ENCODE data around the gene BLACAT1. TPM values are rescaled to one million over a fixed set of nuclear protein-coding genes. Genes with fewer than 3 reads are reported as not detected.

BLACAT1 gene
- total and polyA plus RNA-seq, 2 of the 13 experiments (the other 11 are each of a cell fraction or from before 2014, with no cell fraction given): 1.2 to 2.8 TPM

GRCh38 chr1:205484985-205485967 is 29.4 kb upstream of the BLACAT1 start (continued):
- TF ChIP-seq ZNF431 (CRISPR knock-in tag; IDR thresholded peaks at IDR 0.05; ENCODE audit: borderline replicate concordance, low read depth) (peak; percentile 66; the same call in 1 of the 2 replicates), FOXP1 (IDR thresholded peaks at IDR 0.05) (peak; percentile 78), FOXP1 (CRISPR knock-in tag; IDR thresholded peaks at IDR 0.05) (peak; percentile 87), ZNF660 (CRISPR knock-in tag; IDR thresholded peaks at IDR 0.05; ENCODE audit: borderline replicate concordance, low read depth) (no peak), ZBTB4 (CRISPR knock-in tag; IDR thresholded peaks at IDR 0.05; ENCODE audit: borderline replicate concordance) (no peak), ZMYM3 (CRISPR knock-in tag; IDR thresholded peaks at IDR 0.05) (peak; percentile 78), CHD4 (IDR thresholded peaks at IDR 0.05; ENCODE audit: borderline replicate concordance, low read length) (no peak), ZNF883 (CRISPR knock-in tag; IDR thresholded peaks at IDR 0.05; ENCODE audit: not compliant biosample characterization) (peak; percentile 38), SALL1 (CRISPR knock-in tag; IDR thresholded peaks at IDR 0.05) (peak; percentile 91), ZFY (CRISPR knock-in tag; IDR thresholded peaks at IDR 0.05) (peak; percentile 66; the same call in 1 of the 2 replicates), ZNF160 (CRISPR knock-in tag; IDR thresholded peaks at IDR 0.05) (no peak), RCOR2 (CRISPR knock-in tag; IDR thresholded peaks at IDR 0.05) (0 out of 2 replicates have a peak, but pooled peaks have one; percentile 46), NFRKB (IDR thresholded peaks at IDR 0.05) (no peak), ZNF441 (CRISPR knock-in tag; IDR thresholded peaks at IDR 0.05; ENCODE audit: borderline replicate concordance) (no peak), BORCS8-MEF2B (CRISPR knock-in tag; IDR thresholded peaks at IDR 0.05) (0 out of 2 replicates have a peak, but pooled peaks have one; percentile 68), HOXA5 (CRISPR knock-in tag; IDR thresholded peaks at IDR 0.05) (peak; percentile 67; the same call in 1 of the 2 replicates), HNRNPK (IDR thresholded peaks at IDR 0.05; ENCODE audit: low read depth, low read length, poor library complexity, severe bottlenecking) (no peak), REXO4 (CRISPR knock-in tag; IDR thresholded peaks at IDR 0.05; ENCODE audit: borderline replicate concordance) (no peak), CREBL2 (CRISPR knock-in tag; IDR thresholded peaks at IDR 0.05; ENCODE audit: borderline replicate concordance) (no peak), ZNF225 (CRISPR knock-in tag; IDR thresholded peaks at IDR 0.05) (no peak), E2F1 (CRISPR knock-in tag; IDR thresholded peaks at IDR 0.05) (no peak), DR1 (CRISPR knock-in tag; IDR thresholded peaks at IDR 0.05) (no peak), ZBTB3 (CRISPR knock-in tag; IDR thresholded peaks at IDR 0.05; ENCODE audit: borderline replicate concordance, low read depth) (no peak; the same call in 1 of the 2 replicates)
- TF ChIP-seq, protein P1, sequence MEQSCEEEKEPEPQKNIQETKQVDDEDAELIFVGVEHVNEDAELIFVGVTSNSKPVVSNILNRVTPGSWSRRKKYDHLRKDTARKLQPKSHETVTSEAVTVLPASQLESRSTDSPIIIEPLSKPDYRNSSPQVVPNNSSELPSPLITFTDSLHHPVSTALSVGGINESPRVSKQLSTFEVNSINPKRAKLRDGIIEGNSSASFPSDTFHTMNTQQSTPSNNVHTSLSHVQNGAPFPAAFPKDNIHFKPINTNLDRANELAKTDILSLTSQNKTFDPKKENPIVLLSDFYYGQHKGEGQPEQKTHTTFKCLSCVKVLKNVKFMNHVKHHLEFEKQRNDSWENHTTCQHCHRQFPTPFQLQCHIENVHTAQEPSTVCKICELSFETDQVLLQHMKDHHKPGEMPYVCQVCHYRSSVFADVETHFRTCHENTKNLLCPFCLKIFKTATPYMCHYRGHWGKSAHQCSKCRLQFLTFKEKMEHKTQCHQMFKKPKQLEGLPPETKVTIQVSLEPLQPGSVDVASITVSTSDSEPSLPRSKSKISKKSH (CRISPR knock-in tag; IDR thresholded peaks at IDR 0.05; ENCODE audit: borderline replicate concordance): peak; percentile 50; the same call in 1 of the 2 replicates

Measured in HepG2 (cell line).